Neural progenitor cell (in vitro differentiated cells): ENCODE measurements around the gene ATF6. TPM values are rescaled to one million over a fixed set of nuclear protein-coding genes. Genes with fewer than 3 reads are reported as not detected.
"Not testable (repeated sequence)": the region's sequence is repeated elsewhere in the genome, so short reads cannot be mapped to it uniquely, and the experiment has no call there.

Experiments used
- DNase-seq: peaks from one replicate; pipeline ENCODE4 v3.0.0-alpha.2; 2016; ENCODE audit warnings: low spot score
- H2AFZ ChIP-seq: fragments of 200-600 bp; sonication (generic); replicated peaks from 2 replicates; pipeline ENCODE4 v1.6.1; 2016; ENCODE audit warnings: antibody characterized with exemption
- H3F3A ChIP-seq: fragments of 200-600 bp; sonication (generic); 2 replicates; pipeline ENCODE4 v1.6.1; 2016; ENCODE audit warnings: antibody characterized with exemption, low read depth
- H3K27ac ChIP-seq: fragments of 200-600 bp; sonication (generic); 2 replicates; pipeline ENCODE4 v1.5.1; 2016; ENCODE audit warnings: mild to moderate bottlenecking
- H3K27me3 ChIP-seq: fragments of 200-600 bp; sonication (generic); 2 replicates; pipeline ENCODE4 v1.6.1; 2016; ENCODE audit warnings: mild to moderate bottlenecking, moderate library complexity
- H3K36me3 ChIP-seq: fragments of 200-600 bp; sonication (generic); 2 replicates; pipeline ENCODE4 v1.5.1; 2016
- H3K4me1 ChIP-seq: fragments of 200-600 bp; sonication (generic); 2 replicates; pipeline ENCODE4 v1.6.1; 2016; ENCODE audit warnings: mixed run types
- H3K4me2 ChIP-seq: fragments of 200-600 bp; sonication (generic); 2 replicates; pipeline ENCODE4 v1.6.1; 2016
- H3K4me3 ChIP-seq: fragments of 200-600 bp; sonication (generic); 2 replicates; pipeline ENCODE4 v1.5.1; 2016
- H3K79me2 ChIP-seq: fragments of 200-600 bp; sonication (generic); 2 replicates; pipeline ENCODE4 v1.6.1; 2016; ENCODE audit warnings: low read depth
- H3K9ac ChIP-seq: fragments of 200-600 bp; sonication (generic); 2 replicates; pipeline ENCODE4 v1.6.1; 2016
- H3K9me3 ChIP-seq: fragments of 200-600 bp; sonication (generic); 2 replicates; pipeline ENCODE4 v1.5.1; 2016; ENCODE audit warnings: low read depth
- H4K20me1 ChIP-seq: fragments of 200-600 bp; sonication (generic); 2 replicates; pipeline ENCODE4 v1.6.1; 2016; ENCODE audit warnings: low read depth
- H3K27ac Mint-ChIP-seq: 3 replicates; pipeline ENCODE4 v1.8.0; 2021; ENCODE audit warnings: mixed read lengths
- H3K27me3 Mint-ChIP-seq: 2 replicates; pipeline ENCODE4 v1.8.0; 2022; ENCODE audit warnings: low read depth, mild to moderate bottlenecking, inconsistent platforms, moderate library complexity, mixed read lengths; ENCODE audit not compliant: insufficient read depth
- H3K36me3 Mint-ChIP-seq: 3 replicates; pipeline ENCODE4 v1.8.0; 2021; ENCODE audit warnings: mixed read lengths
- H3K4me1 Mint-ChIP-seq: 3 replicates; pipeline ENCODE4 v1.8.0; 2021; ENCODE audit warnings: mixed read lengths
- H3K4me3 Mint-ChIP-seq: 3 replicates; pipeline ENCODE4 v1.8.0; 2021; ENCODE audit warnings: mild to moderate bottlenecking, moderate library complexity, mixed read lengths
- H3K9me3 Mint-ChIP-seq: 3 replicates; pipeline ENCODE4 v1.8.0; 2020; ENCODE audit warnings: mixed read lengths
- EZH2 ChIP-seq: fragments of 200-600 bp; sonication (generic); IDR thresholded peaks from 2 replicates; pipeline ENCODE4 v1.6.1; 2017; ENCODE audit warnings: antibody characterized with exemption, mild to moderate bottlenecking, moderate library complexity
- EZH2phosphoT487 ChIP-seq: fragments of 200-600 bp; sonication (generic); IDR thresholded peaks from 2 replicates; pipeline ENCODE4 v1.6.1; 2017; ENCODE audit warnings: antibody characterized with exemption
- total RNA-seq: library from RNA; depleted of rRNA; stranded (reverse); fragments of >200 nt; gene quantifications from 2 replicates; pipeline ENCODE4 v1.2.3, GENCODE V29; 2015; ENCODE audit warnings: low replicate concordance
- TF ChIP-seq, protein P1 (sequence below): fragments of 200-600 bp; sonication (generic); IDR thresholded peaks from 2 replicates; pipeline ENCODE4 v1.5.1; 2017; ENCODE audit warnings: antibody characterized with exemption, mild to moderate bottlenecking

The ATF6 gene
- total RNA-seq, 1 donor from 2014 or later: 31.7 TPM

DNA sequence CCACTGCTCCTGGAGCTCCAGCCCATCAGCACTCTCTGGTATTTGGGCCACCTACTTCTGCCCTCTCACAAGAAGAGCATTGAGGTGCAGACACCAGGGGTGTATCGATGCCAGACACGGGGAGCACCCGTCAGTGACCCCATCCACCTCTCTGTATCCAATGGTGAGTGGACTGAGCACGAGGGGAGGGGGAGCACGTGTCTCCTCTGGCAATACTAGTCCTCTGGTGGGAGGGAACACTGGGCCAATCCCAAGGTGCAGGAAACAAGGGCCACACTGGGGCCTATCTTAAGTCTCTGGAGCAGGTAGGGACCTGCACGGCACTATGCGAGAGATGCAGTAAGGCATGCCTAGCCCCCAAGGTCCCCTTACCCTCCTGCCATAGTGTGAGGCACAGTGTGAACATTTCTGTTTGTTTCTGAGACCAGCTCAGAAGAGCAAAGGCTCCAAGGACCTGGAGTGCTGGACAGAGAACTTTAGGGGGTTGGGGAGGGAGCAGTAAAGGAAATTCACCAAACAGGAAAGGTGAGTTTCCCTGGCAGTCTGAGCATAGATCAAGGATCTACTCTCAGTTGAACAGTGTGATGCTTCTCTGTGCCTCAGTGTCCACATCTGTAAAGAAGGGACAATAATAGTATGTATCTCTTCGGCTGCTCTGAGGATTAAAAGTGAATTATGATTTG is 42.5 kb upstream of the ATF6 start:
- peaks cover 6% of the 10 kb centered on the region for H3F3A ChIP-seq
- Mint-ChIP-seq H3K4me1 (peaks cover 6% of the 10 kb centered on the region), H3K27me3 (peaks cover 26% of the 10 kb centered on the region), H3K4me3 (no peak overlapping the region), H3K27ac (no peak overlapping the region), H3K36me3 (no peaks in the 10 kb centered on the region), H3K9me3 (no peaks in the 10 kb centered on the region)
- no peaks in the 10 kb centered on the region for H3K36me3 ChIP-seq
- H3K4me1 ChIP-seq: peaks cover 5% of the 10 kb centered on the region
- TF ChIP-seq, protein P1, sequence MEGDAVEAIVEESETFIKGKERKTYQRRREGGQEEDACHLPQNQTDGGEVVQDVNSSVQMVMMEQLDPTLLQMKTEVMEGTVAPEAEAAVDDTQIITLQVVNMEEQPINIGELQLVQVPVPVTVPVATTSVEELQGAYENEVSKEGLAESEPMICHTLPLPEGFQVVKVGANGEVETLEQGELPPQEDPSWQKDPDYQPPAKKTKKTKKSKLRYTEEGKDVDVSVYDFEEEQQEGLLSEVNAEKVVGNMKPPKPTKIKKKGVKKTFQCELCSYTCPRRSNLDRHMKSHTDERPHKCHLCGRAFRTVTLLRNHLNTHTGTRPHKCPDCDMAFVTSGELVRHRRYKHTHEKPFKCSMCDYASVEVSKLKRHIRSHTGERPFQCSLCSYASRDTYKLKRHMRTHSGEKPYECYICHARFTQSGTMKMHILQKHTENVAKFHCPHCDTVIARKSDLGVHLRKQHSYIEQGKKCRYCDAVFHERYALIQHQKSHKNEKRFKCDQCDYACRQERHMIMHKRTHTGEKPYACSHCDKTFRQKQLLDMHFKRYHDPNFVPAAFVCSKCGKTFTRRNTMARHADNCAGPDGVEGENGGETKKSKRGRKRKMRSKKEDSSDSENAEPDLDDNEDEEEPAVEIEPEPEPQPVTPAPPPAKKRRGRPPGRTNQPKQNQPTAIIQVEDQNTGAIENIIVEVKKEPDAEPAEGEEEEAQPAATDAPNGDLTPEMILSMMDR: no peak
- H3K27ac ChIP-seq: no peak overlapping the region
- no peak for DNase-seq
- no peak overlapping the region for H3K4me3 ChIP-seq
- no peak overlapping the region for H2AFZ ChIP-seq
- H3K9ac ChIP-seq: no peak overlapping the region
- no peak overlapping the region for H3K4me2 ChIP-seq
- no peaks in the 10 kb centered on the region for H4K20me1 ChIP-seq
- H3K9me3 ChIP-seq: no peaks in the 10 kb centered on the region
- H3K79me2 ChIP-seq: no peaks in the 10 kb centered on the region
- H3K27me3 ChIP-seq: peaks cover 75% of the 10 kb centered on the region

DNA sequence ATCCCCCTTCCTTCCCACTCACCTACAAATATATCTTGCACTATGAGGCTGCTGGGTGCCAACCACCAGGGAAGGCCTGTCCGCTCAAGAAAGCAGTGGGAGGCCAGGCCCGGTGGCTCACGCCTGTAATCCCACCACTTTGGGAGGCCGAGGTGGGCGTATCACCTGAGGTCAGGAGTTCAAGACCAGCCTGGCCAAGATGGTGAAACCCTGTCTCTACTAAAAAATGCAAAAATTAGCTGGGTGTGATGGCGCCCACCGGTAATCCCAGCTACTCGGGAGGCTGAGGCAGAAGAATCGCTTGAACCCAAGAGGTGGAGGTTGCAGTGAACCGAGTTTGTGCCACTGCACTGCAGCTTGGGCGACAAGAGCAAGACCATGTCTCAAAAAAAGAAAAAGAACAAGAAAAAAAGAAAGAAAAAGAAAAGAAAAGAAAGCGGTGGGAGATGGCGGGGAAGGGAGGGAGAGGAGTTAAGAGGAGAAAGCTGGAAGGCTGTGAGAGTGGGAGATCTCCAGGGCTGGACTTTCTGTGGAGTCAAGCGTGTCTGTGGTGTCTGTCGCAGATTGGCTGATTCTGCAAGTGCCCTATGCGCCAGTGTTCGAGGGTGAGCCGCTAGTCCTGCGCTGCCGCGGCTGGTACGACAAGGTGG is 40.7 kb upstream of the ATF6 start:
- H3K4me3 Mint-ChIP-seq: peak overlapping the region; percentile 93
- DNase-seq, H3K79me2 ChIP-seq, H3K36me3 ChIP-seq, H3K9me3 ChIP-seq, H3F3A ChIP-seq, H3K9ac ChIP-seq, H4K20me1 ChIP-seq, H3K9me3 Mint-ChIP-seq, H3K27ac Mint-ChIP-seq, H3K4me1 ChIP-seq, H3K36me3 Mint-ChIP-seq, H3K27ac ChIP-seq, H3K4me1 Mint-ChIP-seq: not testable (repeated sequence)
- Histone ChIP-seq H3K4me2 (peak overlapping the region; percentile 90), H3K4me3 (peak overlapping the region; percentile 54), H3K27me3 (peaks cover 93% of the 10 kb centered on the region), H2AFZ (peak overlapping the region; percentile 97)
- H3K27me3 Mint-ChIP-seq: peaks cover 26% of the 10 kb centered on the region

DNA sequence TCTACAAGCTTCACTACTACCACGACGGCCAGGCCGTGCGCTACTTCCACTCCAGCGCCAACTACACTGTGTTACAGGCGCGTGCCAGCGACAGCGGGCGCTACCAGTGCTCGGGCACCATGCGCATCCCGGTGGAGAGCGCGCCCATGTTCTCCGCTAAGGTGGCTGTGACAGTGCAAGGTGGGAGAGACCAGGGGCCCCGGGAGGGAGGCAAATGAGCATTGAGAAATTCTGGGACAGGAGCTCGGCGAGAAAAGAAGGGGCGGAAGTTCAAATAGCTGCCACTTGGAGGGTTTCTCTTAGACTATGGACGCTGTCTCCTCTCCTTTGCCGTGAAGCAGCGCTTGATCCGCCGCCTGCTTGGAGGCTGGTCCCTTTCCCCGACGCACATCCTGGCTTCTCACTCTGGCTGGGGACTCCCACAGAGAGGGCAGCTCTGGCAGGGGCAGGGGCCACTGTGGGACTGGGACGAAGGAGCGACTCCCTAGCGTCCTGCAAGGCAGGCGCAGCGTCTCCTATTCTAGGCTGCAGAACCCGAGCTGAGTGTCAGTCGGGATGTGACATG is 40.1 kb upstream of the ATF6 start:
- no peak overlapping the region for H3K27ac ChIP-seq
- H3K27me3 ChIP-seq: peaks cover 94% of the 10 kb centered on the region
- peaks cover 6% of the 10 kb centered on the region for H3K4me1 Mint-ChIP-seq
- peaks cover 5% of the 10 kb centered on the region for H3K4me1 ChIP-seq
- H3K27me3 Mint-ChIP-seq: peaks cover 23% of the 10 kb centered on the region
- H2AFZ ChIP-seq: peak overlapping the region; percentile 97
- DNase-seq: peak; percentile 71
- H3K36me3 Mint-ChIP-seq: no peaks in the 10 kb centered on the region
- peak overlapping the region; percentile 93 for H3K4me3 Mint-ChIP-seq
- peak overlapping the region; percentile 54 for H3K4me3 ChIP-seq
- peak overlapping the region; percentile 90 for H3K4me2 ChIP-seq
- TF ChIP-seq, protein P1: peak; percentile 44
- peak; percentile 58 for TF ChIP-seq EZH2phosphoT487
- TF ChIP-seq EZH2: peak; percentile 70
- H3K9ac ChIP-seq: no peak overlapping the region
- peak overlapping the region; percentile 78 for H3K27ac Mint-ChIP-seq
- no peaks in the 10 kb centered on the region for H3K9me3 ChIP-seq
- no peaks in the 10 kb centered on the region for H3K79me2 ChIP-seq
- no peaks in the 10 kb centered on the region for H4K20me1 ChIP-seq
- peaks cover 6% of the 10 kb centered on the region for H3F3A ChIP-seq
- no peaks in the 10 kb centered on the region for H3K36me3 ChIP-seq
- H3K9me3 Mint-ChIP-seq: no peaks in the 10 kb centered on the region
